ENCODE measurements around the gene ZNF503.
"Not testable (repeated sequence)": the region's sequence is repeated elsewhere in the genome, so short reads cannot be mapped to it uniquely, and the experiment has no call there.

ZNF503 gene

DNA sequence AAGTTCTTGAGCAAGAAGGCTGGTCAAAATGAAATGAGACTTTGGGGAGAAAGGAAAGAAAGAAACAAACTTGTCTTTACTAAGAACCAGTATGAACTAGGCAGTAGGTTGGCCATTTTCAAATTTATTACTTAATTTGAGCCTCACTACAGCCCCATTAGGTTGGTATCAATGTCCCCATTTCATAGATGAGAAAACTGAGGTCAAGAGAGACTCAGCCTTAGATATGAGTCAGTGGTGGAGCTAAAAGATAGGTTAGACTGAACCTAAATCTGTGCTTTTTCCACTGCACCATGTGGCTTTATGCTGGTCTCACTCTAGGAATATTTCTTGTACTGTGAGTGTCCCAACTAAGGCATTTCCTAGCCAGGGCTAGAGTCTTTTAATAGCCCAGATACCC, 8.8 kb downstream of the ZNF503 start:
- DNase-seq: no peak

DNA sequence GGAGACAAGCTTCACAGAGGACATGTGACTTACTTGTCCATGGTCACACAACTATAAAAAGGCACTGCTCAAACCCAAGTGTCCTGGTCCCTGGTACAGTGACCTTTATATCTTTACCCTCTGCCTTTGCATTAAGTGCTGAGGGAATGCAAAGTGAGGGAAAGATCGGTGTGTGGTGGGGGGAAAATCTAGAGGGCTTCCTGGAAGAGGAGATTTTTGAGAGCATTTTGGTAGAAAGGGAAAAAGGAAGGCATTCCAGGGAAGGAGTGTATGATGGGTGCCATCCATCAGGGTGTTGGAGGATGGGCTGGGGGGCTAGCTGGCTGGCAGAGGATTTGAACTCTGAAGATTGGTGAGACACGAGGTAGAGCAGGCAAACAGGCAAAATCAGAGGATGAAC, 9.3 kb downstream of the ZNF503 start:
- no peak for DNase-seq

DNA sequence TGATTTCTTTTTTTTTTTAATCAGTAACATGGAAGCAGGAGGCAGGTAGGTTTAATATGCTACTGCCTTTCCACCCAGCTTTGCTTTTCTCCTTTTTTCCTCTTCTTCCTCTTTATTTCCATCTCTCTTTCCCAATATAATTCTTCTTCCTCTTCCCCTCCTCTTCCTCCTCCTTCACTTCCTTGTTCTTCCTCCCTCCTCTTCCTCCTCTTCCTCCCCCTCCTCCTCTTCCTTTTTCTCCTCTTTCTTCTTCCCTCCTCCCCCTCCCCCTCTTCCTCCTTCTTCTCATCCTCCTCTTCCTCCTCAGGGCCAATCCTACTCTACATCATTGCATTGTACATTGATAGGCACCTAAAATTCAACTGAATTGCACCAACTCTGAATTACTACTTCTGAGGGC, 11.4 kb downstream of the ZNF503 start:
- DNase-seq: no peak

DNA sequence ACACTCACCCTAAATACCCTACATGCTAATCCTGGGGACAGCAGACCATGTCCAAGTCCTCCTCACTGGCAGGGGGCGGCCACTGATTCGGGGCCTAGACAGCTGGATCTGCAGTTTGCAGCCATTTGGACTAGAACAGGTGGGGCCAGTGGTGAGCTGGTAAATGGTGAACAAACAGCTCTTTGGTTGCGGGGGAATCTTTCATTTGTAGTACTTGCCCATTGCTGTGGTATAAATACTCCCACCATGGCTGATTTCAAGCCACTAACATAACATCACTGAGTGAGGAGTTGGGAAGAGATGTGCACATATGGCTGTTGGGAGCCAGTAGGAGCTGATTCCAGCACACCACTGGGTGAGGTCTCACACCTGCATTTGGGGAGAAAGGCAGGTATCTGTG, 13.5 kb downstream of the ZNF503 start:
- DNase-seq: no peak

DNA sequence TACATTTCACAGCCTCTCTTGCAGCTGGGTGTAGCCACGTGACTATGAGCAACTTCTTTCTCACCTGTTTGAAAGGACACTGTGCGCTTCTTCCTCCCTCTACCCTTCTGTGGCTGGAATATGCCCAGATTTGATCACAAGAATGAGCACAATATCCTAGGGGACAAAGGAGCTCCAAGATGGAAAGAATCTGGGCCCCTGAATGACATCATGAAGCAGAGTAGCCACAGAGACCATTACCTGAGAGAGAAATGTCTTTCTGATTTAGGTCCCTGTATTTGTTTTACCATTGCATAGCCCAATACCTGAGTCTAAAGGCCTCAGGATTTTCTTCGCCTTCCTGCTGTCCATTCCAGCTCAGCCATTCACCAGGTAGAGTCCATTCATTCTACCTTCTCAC, 15.4 kb downstream of the ZNF503 start:
- no peak for DNase-seq

DNA sequence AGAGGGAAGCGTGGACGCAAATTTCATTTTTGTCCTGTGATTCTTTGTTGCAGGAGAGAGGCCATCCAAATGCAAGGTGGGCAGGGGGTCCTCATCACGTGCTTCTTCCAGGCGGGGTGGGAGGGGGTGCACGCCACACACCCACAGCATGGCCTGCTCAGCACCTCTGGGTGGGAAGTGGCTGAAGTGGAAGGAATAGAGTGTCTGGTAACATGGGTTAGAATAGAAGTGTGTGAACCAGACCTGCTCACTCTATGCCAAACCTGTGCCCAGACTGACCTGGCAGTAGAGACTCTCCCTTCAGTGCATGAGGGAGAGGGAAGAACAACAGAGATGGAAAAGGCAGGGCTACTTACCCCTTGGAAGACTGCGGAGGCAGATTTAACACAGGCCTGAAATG, 21.7 kb downstream of the ZNF503 start:
- no peak for DNase-seq

DNA sequence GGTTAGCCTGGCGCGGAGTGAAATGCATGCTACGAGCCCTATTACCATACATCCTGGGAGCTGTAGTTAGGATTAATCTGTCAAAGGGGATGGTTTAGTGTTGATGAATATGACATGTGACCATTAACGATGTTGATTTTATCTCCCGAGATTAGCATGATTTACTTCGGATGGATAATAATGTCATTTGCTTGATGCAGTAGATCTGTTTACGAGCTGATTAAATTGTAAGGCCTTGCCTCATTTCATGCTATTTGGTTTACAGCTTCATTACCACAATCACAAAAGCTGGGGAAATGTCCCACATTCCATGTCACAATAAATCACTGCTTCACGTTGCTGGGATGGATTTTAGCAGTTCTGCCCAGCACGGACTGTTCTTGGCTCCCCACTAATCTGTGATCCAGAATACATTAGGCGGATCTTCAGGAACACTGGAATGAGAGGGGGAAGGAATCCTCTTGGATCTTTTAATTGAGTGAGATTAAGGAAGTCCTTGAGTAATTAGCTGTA, 22.3 kb downstream of the ZNF503 start:
- no peak for DNase-seq

DNA sequence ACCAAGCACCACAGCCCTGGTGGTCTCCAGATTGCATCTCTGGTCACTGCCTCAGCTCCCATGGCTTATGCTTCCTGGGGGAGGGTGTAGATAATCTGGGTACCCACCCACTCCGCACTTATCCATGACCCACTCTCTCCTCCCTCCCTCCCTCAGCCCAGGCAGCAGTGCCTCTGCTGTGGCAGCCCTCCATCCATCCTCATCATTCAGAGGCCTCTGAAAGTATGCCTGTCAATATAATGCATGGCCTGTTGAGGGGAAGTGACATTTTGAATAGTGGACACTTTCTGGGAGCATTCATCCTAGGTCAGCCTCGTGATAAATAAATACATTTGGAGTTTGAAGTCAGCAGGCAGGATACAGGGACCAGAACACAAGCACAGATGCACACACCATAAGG, 23.2 kb downstream of the ZNF503 start:
- no peak for DNase-seq

DNA sequence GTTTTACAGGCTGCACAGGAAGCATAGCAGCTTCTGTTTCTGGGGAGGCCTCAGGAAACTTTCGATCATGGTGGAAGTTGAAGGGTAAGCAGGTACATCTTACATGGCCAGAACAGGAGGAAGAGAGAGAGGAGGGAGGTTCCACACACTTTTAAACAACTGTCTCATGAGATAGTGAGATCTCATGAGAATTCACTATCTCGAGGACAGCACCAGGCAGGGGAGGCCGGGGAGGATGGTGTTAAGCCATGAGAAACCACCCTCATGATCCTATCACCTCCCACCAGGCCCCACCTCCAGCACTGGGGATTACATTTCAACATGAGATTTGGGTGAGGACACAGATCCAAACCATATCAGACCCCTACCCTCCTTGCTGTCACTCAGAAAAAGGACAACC, 23.7 kb downstream of the ZNF503 start:
- DNase-seq: no peak

DNA sequence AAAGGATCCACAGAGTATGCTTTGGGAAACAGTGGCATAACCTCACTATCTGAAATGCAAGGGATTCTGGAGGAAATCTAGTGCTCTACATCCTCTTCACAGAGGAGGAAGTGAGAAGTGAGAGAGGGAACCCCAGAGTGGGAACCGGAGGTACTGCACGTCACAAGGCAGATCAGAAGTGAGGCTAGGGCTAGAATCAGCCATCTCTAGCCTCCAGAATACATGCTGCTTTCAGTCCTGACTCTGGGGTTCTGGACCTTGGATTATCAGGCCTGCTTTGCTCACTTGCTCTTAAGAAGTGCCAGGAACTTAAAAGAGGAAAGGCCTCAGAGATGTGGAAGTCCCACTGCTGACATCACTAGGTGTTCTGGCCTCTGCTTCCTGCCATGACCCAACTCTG, 25.7 kb downstream of the ZNF503 start:
- DNase-seq: peak; percentile 18

DNA sequence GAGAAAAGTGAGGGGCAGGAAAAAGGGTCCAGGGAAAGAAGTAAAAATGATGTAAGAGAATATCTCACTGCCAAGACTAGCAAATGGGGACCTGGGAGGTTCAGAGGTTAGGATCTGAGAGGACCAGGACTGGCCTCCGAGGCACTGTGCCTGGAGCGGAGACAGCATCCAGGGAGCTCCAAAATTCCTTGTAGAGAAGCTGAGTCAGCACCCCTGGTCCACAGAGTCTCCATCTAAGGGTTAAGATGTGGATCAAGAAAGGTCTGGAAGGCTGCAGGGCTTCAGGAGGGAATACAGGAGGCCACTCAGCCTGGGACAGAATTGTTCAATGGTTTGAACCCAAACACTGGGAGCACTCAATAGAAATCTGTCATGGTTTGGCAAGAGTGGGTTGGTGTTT, 30.6 kb downstream of the ZNF503 start:
- DNase-seq: no peak

DNA sequence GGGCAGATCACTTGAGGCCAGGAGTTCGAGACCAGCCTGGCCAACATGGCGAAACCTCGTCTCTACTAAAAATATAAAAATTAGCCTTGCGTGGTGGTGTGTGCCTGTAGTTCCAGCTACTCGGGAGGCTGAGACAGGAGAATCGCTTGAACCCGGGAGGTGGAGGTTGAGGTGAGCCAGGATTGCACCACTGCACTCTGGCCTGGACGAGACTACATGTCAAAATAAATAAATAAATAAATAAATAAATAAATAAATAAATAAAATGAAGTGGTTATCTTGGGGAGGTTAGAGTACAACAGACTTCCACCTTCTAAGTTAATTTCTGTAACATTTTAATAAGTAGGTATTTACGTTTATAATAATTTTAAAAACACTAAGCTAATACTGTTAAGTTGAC, 31.7 kb downstream of the ZNF503 start:
- not testable (repeated sequence) for DNase-seq

DNA sequence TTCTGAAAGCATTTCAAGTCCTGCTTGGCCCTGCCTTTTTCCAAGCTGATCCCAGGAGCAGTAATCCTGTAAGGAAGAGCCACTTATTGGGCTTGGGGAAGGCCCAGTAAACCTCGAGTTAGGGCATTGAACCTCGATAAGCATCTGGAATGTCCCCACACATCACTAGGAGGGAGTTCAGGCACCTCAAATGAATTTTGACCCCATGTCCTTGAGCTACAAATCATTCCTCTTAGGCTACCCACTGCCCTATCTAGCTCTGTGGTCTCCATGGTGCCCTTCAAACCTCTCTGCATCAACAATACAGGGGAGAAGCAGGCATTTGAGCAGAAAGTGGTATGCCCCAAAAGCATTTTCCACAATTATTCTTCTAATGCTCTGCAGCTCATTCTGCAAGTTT, 33.7 kb downstream of the ZNF503 start:
- DNase-seq: no peak

DNA sequence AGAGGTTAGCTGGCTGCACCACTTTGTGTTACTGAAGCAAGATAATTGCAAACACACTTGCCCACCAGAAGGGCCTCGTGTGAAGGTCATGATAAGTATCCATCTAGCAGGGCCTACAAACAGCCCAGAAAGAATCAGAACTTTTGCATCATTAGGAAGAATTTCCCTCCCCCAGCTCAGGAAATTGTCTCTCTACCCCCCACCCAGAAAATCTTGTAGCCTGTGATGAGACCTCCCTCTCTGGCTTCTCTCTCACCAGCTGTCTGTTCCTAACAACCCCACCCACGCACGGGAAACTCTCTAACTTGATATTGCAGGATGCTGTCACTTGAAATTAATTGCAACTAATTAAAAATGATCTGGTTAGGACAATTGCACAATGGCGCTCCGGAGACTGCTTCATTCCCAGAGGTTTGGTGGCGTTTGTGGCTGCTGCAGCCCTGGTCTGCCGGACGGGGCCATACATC, 34.5 kb downstream of the ZNF503 start:
- DNase-seq: no peak

DNA sequence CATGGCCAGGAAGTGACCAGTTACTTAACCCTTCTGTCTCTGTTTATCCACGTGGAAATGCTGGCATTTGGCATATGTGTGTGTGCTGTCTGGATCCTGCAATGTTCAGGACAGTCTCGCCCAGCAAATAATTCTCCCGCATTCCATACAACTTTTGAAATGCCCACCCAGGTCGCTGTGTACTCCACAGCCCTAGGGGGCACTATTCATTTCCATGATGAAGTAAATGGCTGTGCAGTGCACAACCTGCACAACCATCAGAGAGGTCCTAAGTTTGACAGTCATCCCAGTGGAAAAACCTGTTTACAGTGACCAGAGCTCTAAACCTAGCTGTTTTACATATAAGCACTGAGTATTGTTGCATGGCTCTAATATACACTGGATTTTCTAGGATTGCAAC, 38.1 kb downstream of the ZNF503 start:
- DNase-seq: no peak

DNA sequence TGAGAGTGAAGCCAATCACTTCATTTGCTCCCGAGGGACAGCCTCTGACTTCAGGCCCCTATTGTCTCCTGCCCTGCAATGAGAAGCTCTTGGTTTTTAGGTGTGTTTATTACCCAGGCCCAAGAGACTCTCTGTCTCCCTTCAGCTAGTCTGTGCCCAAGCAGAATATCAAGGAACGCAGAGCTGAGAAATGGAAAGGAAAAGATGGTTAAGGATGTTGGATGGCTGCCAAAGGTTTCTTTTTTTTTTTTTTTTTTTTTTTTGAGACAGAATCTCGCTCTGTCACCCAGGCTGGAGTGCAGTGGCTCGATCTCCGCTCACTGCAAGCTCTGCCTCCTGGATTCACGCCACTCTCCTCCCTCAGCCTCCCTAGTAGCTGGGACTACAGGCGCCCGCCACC, 41.7 kb downstream of the ZNF503 start:
- not testable (repeated sequence) for DNase-seq

DNA sequence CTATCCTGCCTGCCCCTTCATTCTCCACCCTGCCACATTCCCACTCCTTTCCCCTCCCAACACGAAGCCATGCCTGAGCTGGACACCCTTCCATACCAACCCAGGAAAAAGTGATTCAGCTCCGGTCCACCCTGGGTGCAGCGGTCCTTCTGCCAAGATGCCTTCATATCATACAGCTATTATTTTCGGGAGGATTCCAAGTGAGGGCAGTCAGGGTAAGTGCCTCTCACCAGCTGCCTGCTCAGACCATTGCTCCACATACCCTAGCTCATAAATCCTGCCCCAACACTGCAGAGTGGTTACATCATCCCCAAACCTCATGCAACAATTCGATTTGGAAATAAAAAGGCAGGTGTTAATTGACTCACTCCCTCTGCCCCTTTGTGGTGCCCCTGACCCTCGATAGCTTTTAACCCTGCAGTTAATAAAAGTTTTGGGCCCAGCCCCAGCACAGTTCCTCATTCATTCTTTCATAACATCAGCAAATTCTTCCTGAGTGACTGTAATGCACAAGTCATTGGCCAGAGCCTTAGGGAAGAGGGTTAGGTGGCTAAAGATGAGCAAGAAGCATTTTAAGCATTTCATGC, 42.6 kb downstream of the ZNF503 start:
- no peak for DNase-seq

DNA sequence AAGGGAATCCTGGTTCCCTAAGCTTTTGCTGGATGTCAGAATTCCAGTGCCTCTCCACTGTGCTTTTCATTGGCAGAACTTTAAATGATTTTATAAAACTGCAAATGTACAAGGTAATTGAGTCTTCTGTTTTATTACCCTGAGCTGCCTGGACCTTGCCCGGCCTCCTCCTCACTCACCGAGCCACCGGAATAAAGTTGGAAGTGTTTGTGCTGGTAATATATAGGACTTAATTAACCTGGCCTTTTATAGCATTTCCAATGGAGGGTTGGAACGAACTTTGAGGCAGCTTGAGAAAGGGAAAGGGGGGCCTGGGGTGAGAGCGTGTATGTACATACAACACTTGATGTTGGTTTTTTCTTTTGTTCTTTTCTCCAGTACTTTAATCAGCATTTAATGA, 43.4 kb downstream of the ZNF503 start:
- DNase-seq: no peak

DNA sequence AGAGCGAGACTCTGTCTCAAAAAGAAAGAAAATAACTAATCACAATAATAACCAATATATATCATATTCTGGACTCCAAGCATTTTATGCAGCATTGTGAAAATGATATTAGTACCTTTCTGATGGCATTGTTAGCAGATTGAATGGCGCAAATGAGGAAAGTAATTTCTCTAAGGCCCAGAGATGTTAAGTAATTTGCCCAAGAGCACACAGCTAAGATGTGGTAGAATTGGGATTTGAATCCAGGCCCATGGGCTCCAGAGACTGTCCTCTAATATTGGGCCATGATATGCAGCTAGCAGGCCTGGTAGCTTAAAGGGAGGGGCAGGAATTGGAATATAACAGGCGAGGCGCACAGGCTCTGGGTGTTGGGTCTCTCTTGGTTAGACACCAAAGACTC, 44.1 kb downstream of the ZNF503 start:
- no peak for DNase-seq

DNA sequence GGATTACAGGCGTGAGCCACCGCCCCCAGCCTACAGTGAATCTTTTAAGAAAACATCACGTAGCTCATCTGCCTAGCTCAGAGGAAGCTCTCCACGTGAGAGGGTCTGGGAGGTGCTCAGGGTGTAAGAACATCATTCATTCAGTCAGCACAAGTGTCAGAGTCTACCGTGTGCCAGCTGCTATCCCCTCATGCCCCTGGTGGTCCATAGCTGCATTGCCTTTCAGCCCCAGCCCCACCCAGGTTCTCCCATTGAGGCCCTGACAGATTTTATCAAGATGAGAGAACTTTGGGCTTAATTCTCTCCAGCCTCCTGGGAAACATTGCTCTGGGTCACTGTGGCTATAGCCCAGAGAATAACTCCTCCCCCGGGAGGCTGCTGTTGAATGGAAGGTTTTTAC, 45.1 kb downstream of the ZNF503 start:
- DNase-seq: no peak

DNA sequence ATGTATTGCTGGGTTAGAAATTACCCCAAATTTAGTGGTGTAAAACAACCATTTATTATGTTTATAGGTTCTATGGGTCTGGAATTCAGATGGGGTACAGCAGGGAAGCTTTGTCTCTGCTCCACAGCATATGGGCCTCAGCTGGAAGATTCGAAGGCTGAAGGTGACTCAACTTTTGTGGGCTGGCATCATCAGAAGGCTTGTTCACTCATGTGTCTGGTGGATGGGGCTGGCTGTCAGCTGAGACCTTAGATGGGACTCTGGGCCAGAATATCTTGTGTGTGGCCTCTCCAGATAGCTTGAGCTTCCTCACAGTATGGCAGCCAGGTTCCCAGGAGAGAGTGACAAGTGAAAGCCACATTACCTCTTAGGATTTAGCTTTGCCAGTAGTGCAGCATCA, 45.9 kb downstream of the ZNF503 start:
- DNase-seq: no peak

DNA sequence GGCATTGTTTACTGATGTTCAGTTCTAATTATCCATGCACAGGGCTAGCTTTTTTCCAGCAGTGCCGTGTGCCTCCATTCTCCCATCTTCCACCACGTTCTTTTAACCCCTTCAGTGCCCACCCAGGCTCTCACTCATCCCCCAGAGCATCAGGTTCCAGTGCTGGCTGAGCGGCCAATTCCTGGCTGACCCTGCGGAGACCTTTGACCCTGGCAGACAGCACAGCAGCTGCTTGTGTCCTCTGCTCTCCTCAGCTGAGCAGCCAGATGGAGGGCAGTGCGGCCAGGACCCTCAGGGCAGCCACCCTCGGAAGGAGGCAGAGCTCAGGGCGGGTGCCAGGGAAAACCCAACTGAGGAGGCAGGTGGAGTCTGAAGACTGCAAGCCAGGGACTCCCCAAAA, 48.4 kb downstream of the ZNF503 start:
- no peak for DNase-seq

DNA sequence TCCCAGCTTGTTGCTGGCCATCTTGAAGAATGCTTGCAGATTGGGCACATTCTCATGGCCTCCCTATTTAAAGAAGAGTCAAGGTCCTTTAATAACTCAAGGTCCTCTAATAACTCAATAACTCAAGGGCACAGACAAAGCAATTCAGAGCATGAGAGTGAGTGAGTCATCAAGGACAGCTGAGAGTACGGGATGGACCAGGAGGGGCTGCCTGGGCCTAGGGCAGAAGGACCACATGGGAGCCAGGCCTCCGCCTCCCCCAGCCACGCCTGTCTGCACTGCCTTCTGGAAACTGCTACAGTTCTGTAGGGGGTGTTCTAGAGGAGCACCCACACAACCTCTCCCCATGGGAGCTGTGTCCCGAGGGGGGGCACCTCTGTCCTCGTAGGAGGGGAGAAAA, 48.9 kb downstream of the ZNF503 start:
- DNase-seq: no peak

DNA sequence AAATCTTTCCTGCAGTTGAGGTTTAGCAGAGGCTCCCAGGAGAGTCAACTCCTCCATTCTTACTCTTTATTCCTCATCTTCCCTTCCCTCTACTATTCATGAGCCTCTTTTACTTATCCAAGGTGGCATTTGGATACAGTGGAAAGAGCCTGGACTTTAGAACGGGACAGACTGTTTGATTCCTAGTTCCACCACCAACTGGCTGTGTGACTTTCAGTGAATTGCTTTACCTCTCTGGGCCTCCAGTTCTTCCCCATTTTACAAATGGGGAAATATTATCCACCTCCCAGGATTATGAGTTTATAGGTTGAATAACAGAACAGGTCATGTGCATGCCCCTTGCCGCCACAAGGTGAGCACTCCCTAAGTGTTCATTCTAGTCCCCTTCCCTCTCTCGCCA, 49.9 kb downstream of the ZNF503 start:
- no peak for DNase-seq

DNA sequence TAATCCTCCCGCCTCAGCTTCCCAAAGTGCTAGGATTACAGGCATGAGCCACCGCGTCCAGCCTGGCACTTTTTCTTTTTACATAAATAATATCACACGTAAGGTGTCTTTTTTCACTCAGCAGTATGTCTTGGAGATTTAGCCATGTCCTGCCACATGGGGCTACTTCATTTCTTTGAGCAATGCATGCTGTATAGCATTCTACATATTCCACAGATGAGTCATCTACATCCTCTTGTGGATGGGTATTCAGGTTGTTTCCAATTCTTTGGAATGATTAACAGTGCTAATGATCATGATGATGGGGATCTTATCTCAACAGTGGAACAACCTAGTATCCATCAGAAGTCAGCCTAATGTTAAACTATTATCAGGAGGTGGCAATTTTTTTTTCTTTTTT, 50.8 kb downstream of the ZNF503 start:
- DNase-seq: no peak
